K562 (cell line): ENCODE results near the gene DYNLT2. TPM values are rescaled to one million over a fixed set of nuclear protein-coding genes. Genes with fewer than 3 reads are reported as not detected.

ENCODE experiments used
- SIN3A ChIP-seq, 2 experiments: fragments of 150-350 bp in 1 of 2; IDR thresholded peaks; 2 replicates each; pipeline ENCODE4 v1.6.1; 2011 to 2016; ENCODE audit warnings: borderline replicate concordance in 2 of 2, low read depth in 2 of 2, low read length in 2 of 2, mild to moderate bottlenecking in 2 of 2, moderate library complexity in 2 of 2; ENCODE audit not compliant: control insufficient read depth in 1 of 2
- polyA plus RNA-seq, 8 experiments: library from polyadenylated mRNA; depleted of rRNA in 4 of 8; stranded (reverse) in 5 of 8; unstranded in 3 of 8; fragments of >200 nt; fragmentation: Nextera tagmentation in 2 of 8; fragmentation: Illumina TruSeq in 1 of 8; extraction: Ambion mirVana in 2 of 8; extraction: Trizol in 1 of 8; gene quantifications; 2 replicates each; pipeline versions ENCODE4 v1.2.1 to v1.2.3, GENCODE V29; 2011 to 2014; ENCODE audit warnings: inconsistent platforms in 1 of 8, missing spikeins in 1 of 8
- total RNA-seq, 7 experiments: library from RNA; depleted of rRNA in 6 of 7; stranded (reverse); fragments of >200 nt in 6 of 7; fragmentation: Illumina TruSeq in 2 of 7; extraction: Trizol in 2 of 7; gene quantifications; 2 replicates each; pipeline versions ENCODE4 v1.2.1 to v1.2.3, GENCODE V29; 2011 to 2021; ENCODE audit warnings: low replicate concordance in 1 of 7
- TF ChIP-seq, protein P1 (sequence below): fragments of 450-650 bp; IDR thresholded peaks from 2 replicates; pipeline ENCODE4 v1.6.1; 2016; ENCODE audit warnings: mild to moderate bottlenecking, moderate library complexity
- TF ChIP-seq, protein P2 (sequence below), 2 experiments: fragments of 450-650 bp in 1 of 2; sonication (generic) in 1 of 2; formaldehyde crosslinking in 1 of 2; IDR thresholded peaks; 2 replicates each; pipeline versions ENCODE4 v1.7.1 to v1.9.0; 2016 to 2022; ENCODE audit warnings: inconsistent platforms in 1 of 2, mild to moderate bottlenecking in 1 of 2, missing genetic modification reagents in 1 of 2

Gene DYNLT2
- total and polyA plus RNA-seq, 9 of the 15 experiments (the other 6 are each of a cell fraction or from before 2014, with no cell fraction given), result 2.0 to 12.8 (median 6.3) TPM

DNA sequence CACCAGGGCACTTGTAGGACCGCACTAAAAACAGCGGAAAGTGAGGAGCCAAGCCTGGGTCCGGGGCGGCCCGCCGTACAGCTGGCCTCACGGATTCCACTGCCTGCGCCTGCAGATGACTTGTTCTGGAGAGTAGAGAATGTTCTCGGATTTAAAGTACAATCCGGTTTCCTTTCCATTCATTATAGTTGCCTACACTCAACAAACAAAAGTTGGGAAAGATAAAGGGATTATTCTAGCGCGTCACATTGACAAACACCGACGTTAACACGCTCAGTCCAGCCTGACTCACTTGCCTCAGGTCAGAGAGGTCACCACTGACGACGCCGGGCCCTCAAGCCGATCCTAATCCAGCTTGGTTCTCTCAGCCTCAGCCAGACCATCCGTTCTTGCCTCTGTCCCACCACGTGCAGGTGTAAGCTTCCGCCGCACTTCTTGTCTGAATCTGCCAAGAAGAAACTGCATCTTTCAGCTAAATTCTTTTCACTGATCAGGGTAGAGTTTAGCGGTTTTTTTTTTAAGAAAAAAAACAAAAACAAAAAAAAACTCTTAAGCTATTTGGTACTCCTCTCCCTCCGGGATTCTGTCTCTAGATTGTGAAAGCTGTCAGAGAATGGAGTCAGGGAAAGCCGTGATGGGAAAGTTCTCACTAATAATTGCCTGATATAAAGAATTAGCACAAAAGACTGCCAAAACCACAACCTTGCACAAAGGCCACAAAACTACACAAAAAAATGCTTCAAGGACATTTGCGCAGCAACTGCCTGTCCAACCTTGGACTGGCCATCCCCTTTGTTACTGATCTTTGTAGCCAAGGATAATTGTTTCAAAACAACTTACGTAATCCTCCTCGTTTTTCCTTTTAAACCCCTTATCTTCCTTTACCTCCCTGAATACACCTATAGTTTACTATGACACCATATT lies 26.0 kb downstream of the DYNLT2 start (continued):
- TF ChIP-seq, protein P1, sequence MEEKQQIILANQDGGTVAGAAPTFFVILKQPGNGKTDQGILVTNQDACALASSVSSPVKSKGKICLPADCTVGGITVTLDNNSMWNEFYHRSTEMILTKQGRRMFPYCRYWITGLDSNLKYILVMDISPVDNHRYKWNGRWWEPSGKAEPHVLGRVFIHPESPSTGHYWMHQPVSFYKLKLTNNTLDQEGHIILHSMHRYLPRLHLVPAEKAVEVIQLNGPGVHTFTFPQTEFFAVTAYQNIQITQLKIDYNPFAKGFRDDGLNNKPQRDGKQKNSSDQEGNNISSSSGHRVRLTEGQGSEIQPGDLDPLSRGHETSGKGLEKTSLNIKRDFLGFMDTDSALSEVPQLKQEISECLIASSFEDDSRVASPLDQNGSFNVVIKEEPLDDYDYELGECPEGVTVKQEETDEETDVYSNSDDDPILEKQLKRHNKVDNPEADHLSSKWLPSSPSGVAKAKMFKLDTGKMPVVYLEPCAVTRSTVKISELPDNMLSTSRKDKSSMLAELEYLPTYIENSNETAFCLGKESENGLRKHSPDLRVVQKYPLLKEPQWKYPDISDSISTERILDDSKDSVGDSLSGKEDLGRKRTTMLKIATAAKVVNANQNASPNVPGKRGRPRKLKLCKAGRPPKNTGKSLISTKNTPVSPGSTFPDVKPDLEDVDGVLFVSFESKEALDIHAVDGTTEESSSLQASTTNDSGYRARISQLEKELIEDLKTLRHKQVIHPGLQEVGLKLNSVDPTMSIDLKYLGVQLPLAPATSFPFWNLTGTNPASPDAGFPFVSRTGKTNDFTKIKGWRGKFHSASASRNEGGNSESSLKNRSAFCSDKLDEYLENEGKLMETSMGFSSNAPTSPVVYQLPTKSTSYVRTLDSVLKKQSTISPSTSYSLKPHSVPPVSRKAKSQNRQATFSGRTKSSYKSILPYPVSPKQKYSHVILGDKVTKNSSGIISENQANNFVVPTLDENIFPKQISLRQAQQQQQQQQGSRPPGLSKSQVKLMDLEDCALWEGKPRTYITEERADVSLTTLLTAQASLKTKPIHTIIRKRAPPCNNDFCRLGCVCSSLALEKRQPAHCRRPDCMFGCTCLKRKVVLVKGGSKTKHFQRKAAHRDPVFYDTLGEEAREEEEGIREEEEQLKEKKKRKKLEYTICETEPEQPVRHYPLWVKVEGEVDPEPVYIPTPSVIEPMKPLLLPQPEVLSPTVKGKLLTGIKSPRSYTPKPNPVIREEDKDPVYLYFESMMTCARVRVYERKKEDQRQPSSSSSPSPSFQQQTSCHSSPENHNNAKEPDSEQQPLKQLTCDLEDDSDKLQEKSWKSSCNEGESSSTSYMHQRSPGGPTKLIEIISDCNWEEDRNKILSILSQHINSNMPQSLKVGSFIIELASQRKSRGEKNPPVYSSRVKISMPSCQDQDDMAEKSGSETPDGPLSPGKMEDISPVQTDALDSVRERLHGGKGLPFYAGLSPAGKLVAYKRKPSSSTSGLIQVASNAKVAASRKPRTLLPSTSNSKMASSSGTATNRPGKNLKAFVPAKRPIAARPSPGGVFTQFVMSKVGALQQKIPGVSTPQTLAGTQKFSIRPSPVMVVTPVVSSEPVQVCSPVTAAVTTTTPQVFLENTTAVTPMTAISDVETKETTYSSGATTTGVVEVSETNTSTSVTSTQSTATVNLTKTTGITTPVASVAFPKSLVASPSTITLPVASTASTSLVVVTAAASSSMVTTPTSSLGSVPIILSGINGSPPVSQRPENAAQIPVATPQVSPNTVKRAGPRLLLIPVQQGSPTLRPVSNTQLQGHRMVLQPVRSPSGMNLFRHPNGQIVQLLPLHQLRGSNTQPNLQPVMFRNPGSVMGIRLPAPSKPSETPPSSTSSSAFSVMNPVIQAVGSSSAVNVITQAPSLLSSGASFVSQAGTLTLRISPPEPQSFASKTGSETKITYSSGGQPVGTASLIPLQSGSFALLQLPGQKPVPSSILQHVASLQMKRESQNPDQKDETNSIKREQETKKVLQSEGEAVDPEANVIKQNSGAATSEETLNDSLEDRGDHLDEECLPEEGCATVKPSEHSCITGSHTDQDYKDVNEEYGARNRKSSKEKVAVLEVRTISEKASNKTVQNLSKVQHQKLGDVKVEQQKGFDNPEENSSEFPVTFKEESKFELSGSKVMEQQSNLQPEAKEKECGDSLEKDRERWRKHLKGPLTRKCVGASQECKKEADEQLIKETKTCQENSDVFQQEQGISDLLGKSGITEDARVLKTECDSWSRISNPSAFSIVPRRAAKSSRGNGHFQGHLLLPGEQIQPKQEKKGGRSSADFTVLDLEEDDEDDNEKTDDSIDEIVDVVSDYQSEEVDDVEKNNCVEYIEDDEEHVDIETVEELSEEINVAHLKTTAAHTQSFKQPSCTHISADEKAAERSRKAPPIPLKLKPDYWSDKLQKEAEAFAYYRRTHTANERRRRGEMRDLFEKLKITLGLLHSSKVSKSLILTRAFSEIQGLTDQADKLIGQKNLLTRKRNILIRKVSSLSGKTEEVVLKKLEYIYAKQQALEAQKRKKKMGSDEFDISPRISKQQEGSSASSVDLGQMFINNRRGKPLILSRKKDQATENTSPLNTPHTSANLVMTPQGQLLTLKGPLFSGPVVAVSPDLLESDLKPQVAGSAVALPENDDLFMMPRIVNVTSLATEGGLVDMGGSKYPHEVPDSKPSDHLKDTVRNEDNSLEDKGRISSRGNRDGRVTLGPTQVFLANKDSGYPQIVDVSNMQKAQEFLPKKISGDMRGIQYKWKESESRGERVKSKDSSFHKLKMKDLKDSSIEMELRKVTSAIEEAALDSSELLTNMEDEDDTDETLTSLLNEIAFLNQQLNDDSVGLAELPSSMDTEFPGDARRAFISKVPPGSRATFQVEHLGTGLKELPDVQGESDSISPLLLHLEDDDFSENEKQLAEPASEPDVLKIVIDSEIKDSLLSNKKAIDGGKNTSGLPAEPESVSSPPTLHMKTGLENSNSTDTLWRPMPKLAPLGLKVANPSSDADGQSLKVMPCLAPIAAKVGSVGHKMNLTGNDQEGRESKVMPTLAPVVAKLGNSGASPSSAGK, result peak; percentile 80
- TF ChIP-seq SIN3A (IDR thresholded peaks at IDR 0.05; ENCODE audit: borderline replicate concordance in 2 of 2, control insufficient read depth in 1 of 2, low read depth in 2 of 2, low read length in 2 of 2), result no peak
- TF ChIP-seq, protein P2, sequence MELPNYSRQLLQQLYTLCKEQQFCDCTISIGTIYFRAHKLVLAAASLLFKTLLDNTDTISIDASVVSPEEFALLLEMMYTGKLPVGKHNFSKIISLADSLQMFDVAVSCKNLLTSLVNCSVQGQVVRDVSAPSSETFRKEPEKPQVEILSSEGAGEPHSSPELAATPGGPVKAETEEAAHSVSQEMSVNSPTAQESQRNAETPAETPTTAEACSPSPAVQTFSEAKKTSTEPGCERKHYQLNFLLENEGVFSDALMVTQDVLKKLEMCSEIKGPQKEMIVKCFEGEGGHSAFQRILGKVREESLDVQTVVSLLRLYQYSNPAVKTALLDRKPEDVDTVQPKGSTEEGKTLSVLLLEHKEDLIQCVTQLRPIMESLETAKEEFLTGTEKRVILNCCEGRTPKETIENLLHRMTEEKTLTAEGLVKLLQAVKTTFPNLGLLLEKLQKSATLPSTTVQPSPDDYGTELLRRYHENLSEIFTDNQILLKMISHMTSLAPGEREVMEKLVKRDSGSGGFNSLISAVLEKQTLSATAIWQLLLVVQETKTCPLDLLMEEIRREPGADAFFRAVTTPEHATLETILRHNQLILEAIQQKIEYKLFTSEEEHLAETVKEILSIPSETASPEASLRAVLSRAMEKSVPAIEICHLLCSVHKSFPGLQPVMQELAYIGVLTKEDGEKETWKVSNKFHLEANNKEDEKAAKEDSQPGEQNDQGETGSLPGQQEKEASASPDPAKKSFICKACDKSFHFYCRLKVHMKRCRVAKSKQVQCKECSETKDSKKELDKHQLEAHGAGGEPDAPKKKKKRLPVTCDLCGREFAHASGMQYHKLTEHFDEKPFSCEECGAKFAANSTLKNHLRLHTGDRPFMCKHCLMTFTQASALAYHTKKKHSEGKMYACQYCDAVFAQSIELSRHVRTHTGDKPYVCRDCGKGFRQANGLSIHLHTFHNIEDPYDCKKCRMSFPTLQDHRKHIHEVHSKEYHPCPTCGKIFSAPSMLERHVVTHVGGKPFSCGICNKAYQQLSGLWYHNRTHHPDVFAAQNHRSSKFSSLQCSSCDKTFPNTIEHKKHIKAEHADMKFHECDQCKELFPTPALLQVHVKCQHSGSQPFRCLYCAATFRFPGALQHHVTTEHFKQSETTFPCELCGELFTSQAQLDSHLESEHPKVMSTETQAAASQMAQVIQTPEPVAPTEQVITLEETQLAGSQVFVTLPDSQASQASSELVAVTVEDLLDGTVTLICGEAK (IDR thresholded peaks at IDR 0.05), result 0 out of 2 replicates have a peak, but pooled peaks have one; percentile 19
- TF ChIP-seq, protein P2 (CRISPR knock-in tag; IDR thresholded peaks at IDR 0.05), result no peak
